Osteoblast (primary cell): ENCODE results near the gene CHRNA1. TPM values are rescaled to one million over a fixed set of nuclear protein-coding genes. Genes with fewer than 3 reads are reported as not detected.

Source experiments
- DNase-seq: peaks from one replicate; pipeline ENCODE4 v3.0.0; 2011; ENCODE audit warnings: low spot score, mixed read lengths; ENCODE audit not compliant: insufficient read length; ENCODE audit errors: missing footprints
- H2AFZ ChIP-seq: 2 replicates; pipeline ENCODE4 v1.6.0; 2011; ENCODE audit warnings: mild to moderate bottlenecking, low read length
- H3K27ac ChIP-seq: 2 replicates; pipeline ENCODE4 v1.5.1; 2011; ENCODE audit warnings: mild to moderate bottlenecking, low read depth, low read length, moderate library complexity
- H3K27me3 ChIP-seq: 2 replicates; pipeline ENCODE4 v1.6.0; 2012; ENCODE audit warnings: mild to moderate bottlenecking, control low read depth, inconsistent platforms, low read length, moderate library complexity; ENCODE audit not compliant: insufficient read depth
- H3K36me3 ChIP-seq: 2 replicates; pipeline ENCODE4 v1.5.1; 2011; ENCODE audit warnings: mild to moderate bottlenecking, low read length, control low read depth, moderate library complexity; ENCODE audit not compliant: insufficient read depth
- H3K4me1 ChIP-seq: 2 replicates; pipeline ENCODE4 v1.5.1; 2011; ENCODE audit warnings: mild to moderate bottlenecking, low read length, control low read depth, moderate library complexity; ENCODE audit not compliant: insufficient read depth
- H3K4me2 ChIP-seq: 2 replicates; pipeline ENCODE4 v1.6.0; 2011; ENCODE audit warnings: mild to moderate bottlenecking, low read length; ENCODE audit not compliant: insufficient read depth
- H3K4me3 ChIP-seq: fragments of 200-600 bp; sonication (generic); 3 replicates; pipeline ENCODE4 v1.5.1; 2012; ENCODE audit warnings: mild to moderate bottlenecking, low read length, inconsistent platforms; ENCODE audit not compliant: insufficient read depth
- H3K79me2 ChIP-seq: 2 replicates; pipeline ENCODE4 v1.6.0; 2012; ENCODE audit warnings: mild to moderate bottlenecking, low read length, control low read depth, inconsistent platforms; ENCODE audit not compliant: insufficient read depth
- H3K9me3 ChIP-seq: 2 replicates; pipeline ENCODE4 v1.5.1; 2011; ENCODE audit warnings: low read depth, low read length, control low read depth
- H4K20me1 ChIP-seq: 2 replicates; pipeline ENCODE4 v1.6.0; 2012; ENCODE audit warnings: mild to moderate bottlenecking, low read length, control low read depth; ENCODE audit not compliant: insufficient read depth
- CTCF ChIP-seq: IDR thresholded peaks from 2 replicates; pipeline ENCODE4 v1.5.1; 2011; ENCODE audit warnings: mild to moderate bottlenecking, low read depth, low read length, moderate library complexity; ENCODE audit errors: extremely low read depth
- total RNA-seq: library from RNA; depleted of rRNA; stranded (reverse); fragments of >200 nt; gene quantifications from 2 replicates; pipeline ENCODE4 v1.2.3, GENCODE V29; 2012

The CHRNA1 gene
- total RNA-seq, 1 donor: not detected

- peak overlapping the region; percentile 95 for H3K27ac ChIP-seq
- no peak overlapping the region for H3K4me3 ChIP-seq
- no peaks in the 10 kb centered on the region for H3K36me3 ChIP-seq
- no peaks in the 10 kb centered on the region for H3K9me3 ChIP-seq
- DNase-seq: no peak
- H4K20me1 ChIP-seq: no peaks in the 10 kb centered on the region
- H3K4me1 ChIP-seq: peaks cover 54% of the 10 kb centered on the region
- no peak overlapping the region for H3K4me2 ChIP-seq
- TF ChIP-seq CTCF: no peak
- no peaks in the 10 kb centered on the region for H3K79me2 ChIP-seq
- no peaks in the 10 kb centered on the region for H3K27me3 ChIP-seq
- no peak overlapping the region for H2AFZ ChIP-seq
Observed at GRCh38 chr2:174776675-174777074, 12.4 kb upstream of the CHRNA1 start.

GRCh38 chr2:174776223-174776622 is 12.0 kb upstream of the CHRNA1 start:
- Histone ChIP-seq H4K20me1 (no peaks in the 10 kb centered on the region), H3K27me3 (no peaks in the 10 kb centered on the region), H3K27ac (peak overlapping the region; percentile 22), H3K79me2 (no peaks in the 10 kb centered on the region), H3K36me3 (no peaks in the 10 kb centered on the region), H3K9me3 (no peaks in the 10 kb centered on the region), H2AFZ (no peak overlapping the region), H3K4me3 (no peak overlapping the region), H3K4me2 (no peak overlapping the region), H3K4me1 (peaks cover 55% of the 10 kb centered on the region)
- TF ChIP-seq CTCF: peak; percentile 44
- no peak for DNase-seq

GRCh38 chr2:174775571-174775980 is 11.3 kb upstream of the CHRNA1 start:
- Histone ChIP-seq H3K4me1 (peaks cover 55% of the 10 kb centered on the region), H2AFZ (no peak overlapping the region), H3K36me3 (no peaks in the 10 kb centered on the region), H3K4me2 (no peak overlapping the region), H3K27me3 (no peaks in the 10 kb centered on the region), H3K27ac (peak overlapping the region; percentile 22), H3K79me2 (no peaks in the 10 kb centered on the region), H3K9me3 (no peaks in the 10 kb centered on the region), H4K20me1 (no peaks in the 10 kb centered on the region), H3K4me3 (no peak overlapping the region)
- TF ChIP-seq CTCF: no peak
- peak; percentile 78 for DNase-seq

- H4K20me1 ChIP-seq: no peaks in the 10 kb centered on the region
- H3K27ac ChIP-seq: peak overlapping the region; percentile 8
- DNase-seq: no peak
- H3K79me2 ChIP-seq: no peaks in the 10 kb centered on the region
- no peaks in the 10 kb centered on the region for H3K36me3 ChIP-seq
- no peaks in the 10 kb centered on the region for H3K9me3 ChIP-seq
- H2AFZ ChIP-seq: no peak overlapping the region
- H3K27me3 ChIP-seq: no peaks in the 10 kb centered on the region
- TF ChIP-seq CTCF: no peak
- H3K4me2 ChIP-seq: no peak overlapping the region
- no peak overlapping the region for H3K4me3 ChIP-seq
- H3K4me1 ChIP-seq: peaks cover 51% of the 10 kb centered on the region
Observed at GRCh38 chr2:174774886-174775285, 10.6 kb upstream of the CHRNA1 start.
